ENCODE results near the gene SLC35A5.

- TF ChIP-seq CTCF (IDR thresholded peaks at IDR 0.05) (no peak), ZNF138 (CRISPR knock-in tag; conservative IDR thresholded peaks at IDR 0.05) (no peak), IRF1 (CRISPR knock-in tag; IDR thresholded peaks at IDR 0.05) (no peak)
Observed at GRCh38 chr3:112564940-112565305, 3.1 kb downstream of the SLC35A5 start.
